HCT116 (cell line): Measurements from ENCODE around the gene CRADD. TPM values are rescaled to one million over a fixed set of nuclear protein-coding genes. Genes with fewer than 3 reads are reported as not detected.
A peak's percentile ranks its signal among the peaks of the same experiment; 100 is the strongest.

Experiments
- ATAC-seq: fragments of 200-7000 bp; cut with Tn5 transposase; 2 replicates; pipeline ENCODE4 v1.9.1; 2020; ENCODE audit warnings: mild to moderate bottlenecking, moderate library complexity
- BruUV-seq: library from RNA; stranded (reverse); fragments of 400-500 nt; replicated peaks from 2 replicates; lab custom pipeline; 2021; lab: Mats Ljungman, UMichigan
- CTCF ChIA-PET: fragments of 300-600 bp; sonication (Branson Sonifier 250); formaldehyde crosslinking; loops from one replicate; lab custom pipeline; 2021; ENCODE audit warnings: antibody characterized with exemption; lab: Charles Lee
- POLR2A ChIA-PET: fragments of 300-600, 350-600 bp; sonication (Branson Sonifier 250); formaldehyde crosslinking; loops from one replicate; lab custom pipeline; 2021; ENCODE audit warnings: antibody characterized with exemption; lab: Charles Lee
- RAD21 ChIA-PET, 2 experiments: fragments of 300-600 bp; sonication (Branson Sonifier 250); formaldehyde crosslinking; loops; one replicate each; lab custom pipeline; 2023; ENCODE audit warnings: low total read pairs in 2 of 2; ENCODE audit not compliant: uncharacterized antibody in 2 of 2, unreplicated experiment in 2 of 2, low non-redundant PET in 1 of 2; lab: Charles Lee
- DNase-seq: peaks from one replicate; pipeline ENCODE4 v3.0.0-alpha.2; 2010; ENCODE audit warnings: low read depth, low spot score
- H2AFZ ChIP-seq: fragments of 200-600 bp; shearing (Covaris generic), sonication (generic); 2 replicates; pipeline ENCODE4 v1.6.1; 2017; ENCODE audit warnings: low read depth, mixed run types, mixed read lengths, antibody characterized with exemption, low read length; ENCODE audit not compliant: poor library complexity, severe bottlenecking
- H3K27ac ChIP-seq: 2 replicates; pipeline ENCODE4 v1.5.1; 2012; ENCODE audit warnings: low read depth, low read length
- H3K27me3 ChIP-seq: fragments of 200-600 bp; sonication (generic); 2 replicates; pipeline ENCODE4 v1.6.1; 2016; ENCODE audit warnings: mixed run types, low read length, mixed read lengths; ENCODE audit not compliant: insufficient read depth
- H3K36me3 ChIP-seq, 2 experiments: fragments of 200-500 bp in 1 of 2; fragments of 200-600 bp in 1 of 2; sonication (Bioruptor generic) in 1 of 2; sonication (generic) in 1 of 2; 2 replicates each; pipeline versions ENCODE4 v1.5.1 to v1.6.1; 2014 to 2016; ENCODE audit warnings: low read length in 2 of 2, inconsistent platforms in 1 of 2, mixed read lengths in 1 of 2, mixed run types in 1 of 2; ENCODE audit not compliant: insufficient read depth in 2 of 2, control insufficient read depth in 1 of 2
- H3K4me1 ChIP-seq, 2 experiments: fragments of 200-600 bp in 1 of 2; sonication (generic) in 1 of 2; 2 replicates each; pipeline versions ENCODE4 v1.5.1 to v1.6.1; 2012 to 2017; ENCODE audit warnings: low read length in 2 of 2, inconsistent platforms in 1 of 2, mild to moderate bottlenecking in 1 of 2, mixed read lengths in 1 of 2, mixed run types in 1 of 2, moderate library complexity in 1 of 2; ENCODE audit not compliant: insufficient read depth in 2 of 2, control insufficient read depth in 1 of 2
- H3K4me2 ChIP-seq: fragments of 200-600 bp; sonication (generic); 2 replicates; pipeline ENCODE4 v1.6.1; 2017; ENCODE audit warnings: mixed run types, low read length, mixed read lengths
- H3K4me3 ChIP-seq, 2 experiments: fragments of 200-600 bp in 1 of 2; sonication (generic) in 1 of 2; replicated peaks in 1 of 2; 2 replicates each; pipeline ENCODE4 v1.5.1; 2011 to 2016; ENCODE audit warnings: low read length in 2 of 2, control low read depth in 1 of 2, low read depth in 1 of 2, mild to moderate bottlenecking in 1 of 2, mixed read lengths in 1 of 2, mixed run types in 1 of 2
- H3K79me2 ChIP-seq: fragments of 200-600 bp; sonication (generic); 2 replicates; pipeline ENCODE4 v1.6.1; 2017; ENCODE audit warnings: mild to moderate bottlenecking, mixed run types, low read length, moderate library complexity, mixed read lengths; ENCODE audit not compliant: insufficient read depth
- H3K9ac ChIP-seq: fragments of 200-600 bp; sonication (generic); 2 replicates; pipeline ENCODE4 v1.6.1; 2016; ENCODE audit warnings: low read length, mixed read lengths
- H3K9me2 ChIP-seq: fragments of 200-600 bp; sonication (generic), shearing (Covaris generic); 2 replicates; pipeline ENCODE4 v1.6.1; 2017; ENCODE audit warnings: mixed run types, mild to moderate bottlenecking, moderate library complexity; ENCODE audit not compliant: insufficient read depth
- H3K9me3 ChIP-seq, 2 experiments: fragments of 200-500 bp in 1 of 2; fragments of 200-600 bp in 1 of 2; sonication (Bioruptor generic) in 1 of 2; sonication (generic) in 1 of 2; 2 replicates each; pipeline ENCODE4 v1.6.1; 2014 to 2017; ENCODE audit warnings: low read length in 2 of 2, mixed read lengths in 2 of 2, inconsistent platforms in 1 of 2, low read depth in 1 of 2, mild to moderate bottlenecking in 1 of 2, mixed run types in 1 of 2, moderate library complexity in 1 of 2; ENCODE audit not compliant: control insufficient read depth in 1 of 2, insufficient read depth in 1 of 2
- H4K20me1 ChIP-seq: fragments of 200-600 bp; sonication (generic), shearing (Covaris generic); 2 replicates; pipeline ENCODE4 v1.6.1; 2017; ENCODE audit warnings: mixed run types, mild to moderate bottlenecking, moderate library complexity; ENCODE audit not compliant: insufficient read depth
- ATF3 ChIP-seq: IDR thresholded peaks from 2 replicates; pipeline ENCODE4 v1.6.1; 2012
- CEBPB ChIP-seq: IDR thresholded peaks from 2 replicates; pipeline ENCODE4 v1.6.1; 2012; ENCODE audit warnings: low read depth
- CTCF ChIP-seq, 3 experiments: fragments of 200-600 bp in 1 of 3; sonication (generic) in 1 of 3; IDR thresholded peaks in 2 of 3; conservative IDR thresholded peaks in 1 of 3; 2 replicates each; pipeline ENCODE4 v1.5.1; 2012 to 2017; ENCODE audit warnings: low read depth in 2 of 3, low read length in 2 of 3, antibody characterized with exemption in 1 of 3, borderline replicate concordance in 1 of 3, control low read depth in 1 of 3, mild to moderate bottlenecking in 1 of 3, mixed read lengths in 1 of 3, mixed run types in 1 of 3, moderate library complexity in 1 of 3; ENCODE audit not compliant: insufficient read depth in 1 of 3
- ELF1 ChIP-seq: IDR thresholded peaks from 2 replicates; pipeline ENCODE4 v1.6.1; 2012; ENCODE audit warnings: low read depth, borderline replicate concordance
- EZH2 ChIP-seq: fragments of 200-600 bp; sonication (generic); IDR thresholded peaks from 2 replicates; pipeline ENCODE4 v1.6.1; 2017; ENCODE audit warnings: antibody characterized with exemption, mixed run types
- EZH2phosphoT487 ChIP-seq: fragments of 200-600 bp; IDR thresholded peaks from 2 replicates; pipeline ENCODE4 v1.6.1; 2018; ENCODE audit warnings: antibody characterized with exemption, borderline replicate concordance
- FOSL1 ChIP-seq: IDR thresholded peaks from 2 replicates; pipeline ENCODE4 v1.6.1; 2012; ENCODE audit warnings: low read depth
- JUND ChIP-seq: IDR thresholded peaks from 2 replicates; pipeline ENCODE4 v1.6.1; 2012
- MAX ChIP-seq: IDR thresholded peaks from 2 replicates; pipeline ENCODE4 v1.6.1; 2012
- POLR2AphosphoS5 ChIP-seq: IDR thresholded peaks from 2 replicates; pipeline ENCODE4 v1.6.1; 2011; ENCODE audit warnings: mild to moderate bottlenecking, low read depth, low read length, moderate library complexity
- REST ChIP-seq: IDR thresholded peaks from 2 replicates; pipeline ENCODE4 v1.6.1; 2012; ENCODE audit warnings: low read depth
- SIN3A ChIP-seq: IDR thresholded peaks from 2 replicates; pipeline ENCODE4 v1.6.1; 2012; ENCODE audit warnings: low read depth
- SP1 ChIP-seq: IDR thresholded peaks from 2 replicates; pipeline ENCODE4 v1.6.1; 2012; ENCODE audit warnings: low read depth
- SRF ChIP-seq: IDR thresholded peaks from 2 replicates; pipeline ENCODE4 v1.6.1; 2012; ENCODE audit warnings: low read depth
- YY1 ChIP-seq: IDR thresholded peaks from 2 replicates; pipeline ENCODE4 v1.6.1; 2011; ENCODE audit warnings: low read length, low read depth, moderate library complexity, mild to moderate bottlenecking; ENCODE audit not compliant: insufficient replicate concordance; ENCODE audit errors: extremely low read depth
- ZFX ChIP-seq: fragments of 450-650 bp; IDR thresholded peaks from 2 replicates; pipeline ENCODE4 v1.6.1; 2017
- ZNF274 ChIP-seq: fragments of 200-500 bp; sonication (Bioruptor generic); IDR thresholded peaks from 2 replicates; pipeline ENCODE4 v1.6.1; 2014; ENCODE audit warnings: mild to moderate bottlenecking, low read depth, low read length, inconsistent platforms
- intact Hi-C: fragments of 100-400 bp; cut with micrococcal nuclease; formaldehyde crosslinking; loops from 2 replicates; pipeline ENCODE4 v1.10.0; 2022
- total RNA-seq: library from RNA; stranded (reverse); gene quantifications from one replicate; pipeline ENCODE4 v1.2.1, GENCODE V29; 2021; ENCODE audit not compliant: unreplicated experiment

Gene CRADD
- total RNA-seq, 1 experiment from 2014 or later = 12.2 TPM

GRCh38 chr12:93699271-93700145 lies 22.3 kb downstream of the CRADD start:
- Histone ChIP-seq H2AFZ (no peak overlapping the region), H4K20me1 (no peaks in the 10 kb centered on the region), H3K4me2 (peak overlapping the region; percentile 39), H3K4me3 (no peak overlapping the region), H3K9me3 (no peaks in the 10 kb centered on the region), H3K27me3 (no peaks in the 10 kb centered on the region), H3K36me3 (no peaks in the 10 kb centered on the region), H3K79me2 (no peaks in the 10 kb centered on the region), H3K27ac (no peak overlapping the region), H3K9me2 (no peaks in the 10 kb centered on the region), H3K9ac (no peak overlapping the region), H3K4me1 (peaks cover 10 to 51% of the 10 kb centered on the region in 2 experiments)
- ChIA-PET RAD21 (no interaction called here), POLR2A (no interaction called here), CTCF (no interaction called here)
- TF ChIP-seq ZFX = no peak
- TF ChIP-seq FOSL1 = no peak
- TF ChIP-seq SRF = no peak
- no peak for TF ChIP-seq CTCF (IDR thresholded peaks at IDR 0.05 in 2 of 3, conservative IDR thresholded peaks at IDR 0.05 in 1 of 3; ENCODE audit: borderline replicate concordance in 1 of 3, insufficient read depth in 1 of 3, low read depth in 2 of 3, low read length in 2 of 3)
- TF ChIP-seq ATF3 = no peak
- no peak for TF ChIP-seq REST
- TF ChIP-seq ELF1 = no peak
- no peak for TF ChIP-seq SIN3A
- TF ChIP-seq EZH2phosphoT487 = no peak
- TF ChIP-seq EZH2 = no peak
- TF ChIP-seq SP1 = no peak
- TF ChIP-seq YY1 = no peak
- TF ChIP-seq CEBPB = no peak
- TF ChIP-seq POLR2AphosphoS5 = no peak
- no peak for TF ChIP-seq MAX
- TF ChIP-seq ZNF274 = no peak
- TF ChIP-seq JUND = no peak
- ATAC-seq (no peak), DNase-seq (no peak)
- BruUV-seq = no TSS peak
- intact Hi-C loops = no loop called here
